HG03571 (cell line): ENCODE data around the gene BARD1.
"Not testable (repeated sequence)": the region's sequence is repeated elsewhere in the genome, so short reads cannot be mapped to it uniquely, and the experiment has no call there.

Source experiments
- ATAC-seq: cut with Tn5 transposase; IDR thresholded peaks from one replicate; pipeline ENCODE4 v1.9.1; 2021; ENCODE audit not compliant: unreplicated experiment

BARD1 gene

GRCh38 chr2:214772443-214773015, 37.0 kb downstream of the BARD1 start:
- ATAC-seq: no peak

GRCh38 chr2:214765180-214765579, 44.3 kb downstream of the BARD1 start:
- no peak for ATAC-seq

DNA sequence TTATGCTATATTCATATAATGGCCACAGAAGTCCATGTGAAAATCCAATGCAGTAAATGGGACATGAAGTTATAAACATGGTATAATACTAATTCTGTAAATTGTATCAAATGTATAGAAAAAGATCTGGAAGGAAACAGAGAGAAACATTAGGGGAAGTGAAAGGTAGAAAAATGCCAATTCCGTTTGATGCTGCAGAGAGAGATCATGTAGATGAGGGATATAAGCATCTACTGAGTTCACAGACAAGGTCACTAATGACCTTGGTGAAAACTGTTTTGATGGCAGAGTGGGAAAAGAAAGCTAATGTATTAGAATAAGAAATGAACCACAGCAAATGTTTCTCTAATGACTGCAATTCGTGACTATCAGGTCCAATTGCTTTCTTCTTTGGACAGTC, 56.0 kb downstream of the BARD1 start:
- no peak for ATAC-seq

- ATAC-seq: no peak
Measured at GRCh38 chr2:214750529-214750928, 59.0 kb downstream of the BARD1 start.

GRCh38 chr2:214747992-214748391, 61.5 kb downstream of the BARD1 start:
- peak; percentile 41 for ATAC-seq

DNA sequence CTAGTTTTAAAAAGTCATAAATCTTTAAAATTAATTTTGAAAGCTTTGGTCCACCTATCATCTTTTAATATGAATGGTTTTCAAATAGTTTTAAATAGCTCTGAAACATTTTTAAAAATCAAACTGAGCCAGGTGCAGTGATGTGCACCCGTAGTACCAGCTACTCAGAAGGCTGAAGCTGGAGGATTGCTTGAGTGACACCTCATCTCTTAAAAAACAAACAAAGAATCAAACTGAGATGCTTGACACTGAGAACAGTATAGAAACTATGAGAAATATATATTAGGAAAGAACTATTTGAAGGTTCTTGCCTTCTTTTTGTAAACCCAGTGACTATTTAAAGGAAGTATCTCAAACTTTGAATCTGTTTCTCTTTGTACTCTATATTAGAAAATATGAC, 67.4 kb downstream of the BARD1 start:
- no peak for ATAC-seq

- ATAC-seq: no peak
Measured at GRCh38 chr2:214740867-214741395, 68.6 kb downstream of the BARD1 start.

- peak; percentile 98 for ATAC-seq
Measured at GRCh38 chr2:214737188-214737587, 72.3 kb downstream of the BARD1 start.

DNA sequence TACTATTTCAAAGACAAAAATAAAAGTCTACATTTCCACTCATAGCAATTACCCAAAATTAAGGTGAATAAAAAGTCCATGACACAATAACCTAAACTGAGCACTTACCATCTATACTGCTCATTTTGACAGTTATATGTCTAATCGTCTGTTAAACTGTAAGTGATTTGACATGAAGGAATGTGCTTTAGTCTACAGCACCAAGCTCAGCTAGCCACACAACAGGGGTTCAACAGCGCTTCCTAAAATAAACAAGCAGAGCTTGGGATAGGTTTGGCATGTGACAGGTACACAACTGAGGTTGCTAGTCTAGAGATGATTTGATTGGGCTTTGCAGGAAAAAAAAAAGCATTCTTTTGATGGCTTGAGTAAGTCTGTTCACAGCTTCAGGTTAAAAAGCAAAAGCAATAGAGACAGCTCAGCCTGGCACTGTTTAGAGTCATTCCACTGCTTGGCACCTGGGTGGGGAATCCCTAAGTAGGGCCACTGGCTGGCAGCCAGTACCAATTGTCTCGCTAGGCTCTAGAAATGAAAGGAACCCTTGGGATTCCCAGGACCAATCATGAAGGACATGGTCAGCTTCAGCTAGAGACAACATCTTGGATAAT, 78.6 kb downstream of the BARD1 start:
- ATAC-seq: no peak

DNA sequence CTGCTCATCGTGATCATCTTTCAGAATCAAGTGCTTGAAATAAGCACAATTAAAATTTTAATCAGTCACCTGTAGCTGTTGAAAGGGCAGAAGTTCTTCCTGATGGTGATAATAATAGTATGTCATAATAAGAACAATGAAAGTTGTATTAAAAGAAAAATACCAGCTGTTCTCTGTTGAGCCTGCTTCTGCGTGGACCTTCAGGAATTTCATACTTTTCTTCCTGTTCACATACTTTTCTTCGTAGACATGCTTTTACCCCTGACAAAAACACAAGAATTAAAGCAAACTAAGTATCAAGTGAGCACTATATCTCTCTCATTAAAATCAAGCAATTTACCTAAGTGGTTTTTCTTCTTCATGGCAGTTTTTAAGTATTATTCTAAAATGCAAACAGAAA, 79.2 kb downstream of the BARD1 start:
- ATAC-seq: no peak

GRCh38 chr2:214724741-214725140, 84.7 kb downstream of the BARD1 start:
- ATAC-seq: no peak

DNA sequence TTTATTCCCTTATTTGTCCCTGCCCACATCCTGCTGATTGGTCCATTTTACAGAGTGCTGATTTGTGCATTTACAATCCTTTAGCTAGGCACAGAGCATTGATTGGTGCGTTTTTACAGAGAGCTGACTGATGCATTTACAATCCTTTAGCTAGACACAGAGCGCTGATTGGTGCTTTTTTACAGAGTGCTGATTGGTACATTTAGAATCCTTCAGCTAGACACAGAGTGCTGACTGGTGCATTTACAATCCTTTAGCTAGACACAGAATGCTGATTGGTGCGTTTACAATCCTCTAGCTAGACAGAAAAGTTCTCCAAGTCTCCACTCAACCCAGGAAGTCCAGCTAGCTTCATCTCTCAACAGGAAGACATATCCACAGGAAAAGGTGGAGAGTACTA, 91.6 kb downstream of the BARD1 start:
- ATAC-seq: not testable (repeated sequence)

DNA sequence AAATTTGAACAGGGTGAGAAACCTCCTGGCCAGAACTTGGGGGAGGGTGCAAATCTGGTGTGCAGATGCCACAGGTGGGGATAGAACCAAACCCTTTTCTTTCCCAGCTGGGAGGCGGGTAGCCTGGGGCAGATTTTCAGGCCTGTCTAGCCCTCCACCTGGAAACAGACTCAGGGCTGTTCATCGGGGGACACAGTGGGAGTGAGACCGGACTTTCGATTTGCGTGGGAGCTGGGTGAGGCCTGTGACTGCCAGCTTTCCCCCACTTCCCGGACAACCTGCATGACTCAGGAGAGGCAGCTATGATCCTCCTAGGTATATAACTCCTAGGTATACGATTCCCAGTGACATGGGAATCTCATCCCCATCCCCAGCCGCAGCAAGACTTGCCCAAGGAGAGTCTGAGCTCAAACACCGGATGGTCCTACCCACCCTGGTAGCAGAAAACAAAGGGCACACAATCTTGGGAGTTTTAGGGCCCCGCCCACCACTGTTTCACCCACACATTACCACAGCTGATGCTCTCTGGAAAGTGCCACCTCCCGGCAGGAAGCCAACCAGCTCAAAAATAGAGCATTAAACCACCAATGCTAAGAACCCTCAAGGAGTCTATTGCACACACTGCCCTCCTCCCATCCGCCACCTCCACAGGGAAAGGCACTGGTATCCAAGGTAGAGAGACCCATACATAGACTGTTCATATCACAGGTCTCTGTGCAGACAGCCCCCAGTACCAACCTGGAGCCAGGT, 92.5 kb downstream of the BARD1 start:
- no peak for ATAC-seq

DNA sequence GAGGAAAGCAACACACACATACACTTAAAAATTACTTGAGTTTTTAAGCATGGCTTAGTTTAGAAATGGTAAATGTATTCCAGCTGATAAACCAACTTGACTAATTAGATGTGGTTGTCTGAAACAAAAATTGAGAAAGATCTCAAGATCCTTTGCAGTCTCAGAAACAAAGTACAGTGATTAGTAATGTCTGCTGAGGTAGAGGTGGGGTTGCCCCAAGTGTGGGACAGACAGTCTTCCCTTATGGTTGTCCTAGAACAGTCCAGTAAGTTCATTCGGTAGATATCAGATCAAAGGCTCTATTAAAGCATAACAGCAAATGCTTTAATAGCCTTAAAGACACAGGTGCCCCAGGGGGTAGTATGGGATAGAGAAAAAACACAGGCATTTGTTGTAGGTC, 94.5 kb downstream of the BARD1 start:
- no peak for ATAC-seq

DNA sequence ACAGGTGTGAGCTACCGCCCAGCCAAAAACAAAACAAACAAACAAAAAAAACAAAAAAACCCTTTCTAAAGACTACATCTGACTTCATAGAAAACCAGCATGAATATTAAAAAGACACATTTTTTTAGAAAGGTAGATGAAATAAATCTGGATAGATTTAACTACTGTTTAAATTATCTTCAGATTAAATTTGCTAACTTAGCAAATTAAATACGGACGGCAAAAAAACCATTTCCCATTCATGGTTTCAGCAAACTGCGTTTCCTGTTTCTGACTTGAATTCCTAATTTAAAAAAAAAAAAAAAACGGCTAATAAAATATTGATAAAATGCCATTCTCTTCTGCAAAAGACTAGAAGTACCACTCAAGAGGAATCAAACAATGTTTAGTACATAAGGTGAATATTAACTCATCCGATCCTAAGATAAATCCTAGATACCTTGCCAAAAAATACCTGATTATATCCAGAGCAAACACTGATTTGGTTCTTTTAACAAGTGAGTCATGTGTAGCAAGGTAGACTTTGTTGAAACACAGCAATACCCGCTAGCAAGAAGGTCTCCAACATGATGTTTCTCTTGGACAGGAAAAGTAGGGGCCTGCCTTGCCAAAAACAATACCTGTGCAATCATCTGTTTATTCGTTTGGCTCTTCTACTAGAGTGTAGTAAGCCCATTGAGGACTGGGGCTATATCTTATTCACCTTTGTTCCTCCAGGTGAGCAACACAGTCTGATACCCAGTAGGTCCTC, 96.2 kb downstream of the BARD1 start:
- ATAC-seq: no peak

DNA sequence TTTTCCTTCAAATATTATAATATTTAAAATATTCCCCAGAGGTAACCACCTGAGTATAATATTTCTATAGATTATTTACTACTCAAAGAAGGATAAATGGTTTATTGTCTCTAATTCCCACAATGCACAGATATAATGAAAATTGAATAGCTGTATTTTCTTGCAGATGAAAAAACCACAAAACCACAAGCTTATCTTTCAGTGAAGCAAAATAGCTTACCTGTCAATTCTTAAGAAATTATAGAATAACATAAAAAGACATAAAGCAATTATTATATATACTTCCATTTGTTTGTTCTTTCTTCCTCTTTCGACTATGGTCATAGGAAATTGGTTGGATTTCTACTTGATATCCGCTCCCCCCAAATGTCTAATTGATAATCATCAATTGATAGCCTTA, 98.8 kb downstream of the BARD1 start:
- ATAC-seq: no peak

DNA sequence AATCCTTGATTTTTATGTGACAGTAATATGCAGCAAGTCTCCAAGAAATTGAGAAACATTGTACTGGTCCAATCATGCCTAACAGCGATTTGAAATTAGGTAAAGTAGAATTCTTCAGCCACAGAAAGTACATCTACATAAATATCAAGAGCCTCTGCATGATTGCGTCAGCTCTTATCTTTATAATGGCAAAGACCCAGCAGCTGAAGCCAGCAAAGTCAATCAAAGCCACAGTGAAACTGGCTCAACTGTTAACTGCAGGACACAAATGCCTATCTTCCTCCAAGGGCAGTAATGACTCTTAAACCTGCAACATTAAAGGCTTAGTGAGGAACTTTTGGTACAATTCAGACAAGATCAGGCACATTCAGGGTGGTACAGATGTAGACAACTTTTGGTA, 102.5 kb downstream of the BARD1 start:
- ATAC-seq: no peak

- no peak for ATAC-seq
Measured at GRCh38 chr2:214699236-214699635, 110.2 kb downstream of the BARD1 start.

DNA sequence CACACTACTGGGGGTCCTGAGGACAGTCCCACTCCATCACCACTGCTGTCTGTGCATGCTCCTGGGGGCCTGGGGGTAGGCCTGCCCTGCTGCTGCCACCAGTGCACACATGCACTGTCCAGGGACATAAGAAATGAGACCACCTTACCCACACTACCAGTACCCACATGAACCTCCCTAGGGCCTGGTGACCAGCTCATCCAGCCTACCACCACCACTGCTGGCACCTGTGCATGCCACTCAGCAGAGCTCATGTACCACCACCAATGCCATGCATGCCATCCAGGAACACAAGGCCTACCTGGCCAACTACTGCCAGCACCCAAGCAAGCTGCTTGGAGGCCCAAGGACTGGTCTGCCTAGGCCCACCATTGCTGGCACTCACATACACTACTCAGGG, 112.8 kb downstream of the BARD1 start:
- no peak for ATAC-seq

DNA sequence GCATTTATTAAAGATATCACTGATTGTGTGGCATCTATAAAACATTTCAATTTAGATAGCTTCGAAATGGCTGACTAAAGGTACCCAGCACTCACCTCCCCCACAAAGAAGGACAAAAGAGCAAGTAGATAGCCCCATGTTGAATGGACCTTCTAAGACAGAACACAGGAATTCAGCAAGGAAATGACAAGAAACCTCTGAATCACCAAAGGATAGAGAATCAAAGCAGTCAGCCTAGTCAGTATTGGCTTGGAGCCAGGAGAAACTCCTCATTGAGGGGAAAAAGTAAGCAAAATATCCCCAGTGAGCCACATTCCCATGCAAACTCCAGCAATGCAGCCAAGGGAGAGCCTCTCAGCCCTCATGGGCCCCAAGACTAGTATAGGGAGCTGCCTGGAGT, 113.7 kb downstream of the BARD1 start:
- ATAC-seq: no peak

DNA sequence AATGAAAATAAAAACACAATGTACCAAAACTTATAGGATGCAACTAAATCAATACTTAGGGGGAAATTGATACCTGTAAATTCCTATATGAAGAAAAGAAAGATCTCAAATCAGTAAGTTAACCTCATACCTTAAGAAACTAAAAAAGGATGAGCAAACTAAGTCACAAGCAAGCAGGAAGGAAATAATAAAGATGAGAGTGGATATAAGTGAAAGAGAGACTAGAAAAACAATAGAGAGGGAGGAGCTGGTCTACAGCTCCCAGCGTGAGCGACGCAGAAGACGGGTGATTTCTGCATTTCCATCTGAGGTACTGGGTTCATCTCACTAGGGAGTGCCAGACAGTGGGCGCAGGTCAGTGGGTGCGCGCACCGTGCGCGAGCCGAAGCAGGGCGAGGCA, 125.9 kb downstream of the BARD1 start:
- ATAC-seq: peak; percentile 58

DNA sequence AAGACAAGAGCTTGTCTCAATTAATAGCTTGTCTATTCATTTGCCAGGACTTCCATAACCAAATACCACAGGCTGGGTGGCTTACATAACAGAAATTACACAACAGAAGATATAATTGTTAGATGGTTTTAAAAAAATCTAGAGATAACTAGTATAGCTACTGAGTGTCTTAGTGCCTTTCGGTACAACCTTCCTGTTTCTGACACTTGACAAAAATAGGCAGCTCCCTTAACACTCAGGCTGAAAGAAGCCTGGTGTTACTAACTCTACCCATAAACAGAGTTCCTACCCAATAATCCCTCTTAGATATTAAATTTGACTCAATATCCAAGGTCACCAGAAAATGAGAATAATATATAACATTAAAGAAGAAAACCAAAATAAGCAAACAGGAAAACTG, 129.7 kb downstream of the BARD1 start:
- ATAC-seq: no peak
